ENCODE data around the gene FABP7.

DNA sequence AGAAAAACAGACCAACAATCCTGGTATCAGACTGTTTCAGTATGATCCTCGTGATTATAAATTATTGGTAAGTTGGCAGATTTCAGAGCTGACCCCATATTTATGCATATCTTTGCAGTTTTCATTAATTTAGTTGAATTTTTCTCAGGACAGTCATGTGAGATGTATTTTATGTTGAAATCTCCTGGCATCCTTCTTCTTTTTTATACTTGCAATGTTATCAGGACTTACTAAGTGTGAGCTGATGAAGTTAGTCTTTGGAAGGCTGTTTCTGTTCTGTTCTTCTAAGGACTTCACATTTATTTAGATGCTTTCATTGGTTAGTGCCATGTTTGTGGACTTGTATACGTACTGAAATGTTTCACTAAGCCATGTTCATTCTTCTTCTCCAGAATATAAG is 26.8 kb downstream of the FABP7 start:
- no peak for TF ChIP-seq POLR2A (IDR thresholded peaks at IDR 0.05; ENCODE audit: low read depth, low read length)
- no peak for TF ChIP-seq POLR2AphosphoS5 (IDR thresholded peaks at IDR 0.05; ENCODE audit: low read depth, low read length)
- no peak for TF ChIP-seq TAF1 (IDR thresholded peaks at IDR 0.05; ENCODE audit: low read depth, low read length)
- no peak for TF ChIP-seq SPI1 (IDR thresholded peaks at IDR 0.05; ENCODE audit: low read depth, low read length)
- TF ChIP-seq PAX5 (IDR thresholded peaks at IDR 0.05; ENCODE audit: insufficient read depth, low read length, severe bottlenecking) = no peak
- no peak for TF ChIP-seq POU2F2 (IDR thresholded peaks at IDR 0.05; ENCODE audit: low read depth, low read length)

All from GM12891 (cell line).